ENCODE results near the gene FIGNL2. TPM values are rescaled to one million over a fixed set of nuclear protein-coding genes. Genes with fewer than 3 reads are reported as not detected.

Gene FIGNL2
- polyA plus RNA-seq, 3 donors: 5.4 to 7.0 (median 6.2) TPM

GRCh38 chr12:51884676-51885229 is 36.2 kb upstream of the FIGNL2 start:
- DNase-seq: no peak

- no peak for DNase-seq
These were observed 35.6 kb upstream of the FIGNL2 start for GRCh38 chr12:51883998-51884675.

- DNase-seq: no peak
These were observed 34.8 kb upstream of the FIGNL2 start for GRCh38 chr12:51883295-51883694.

- DNase-seq: no peak
These were observed 30.6 kb upstream of the FIGNL2 start for GRCh38 chr12:51879102-51879501.

GRCh38 chr12:51874486-51874885 is 26.0 kb upstream of the FIGNL2 start:
- no peak for DNase-seq

- no peak for DNase-seq
These were observed 25.5 kb upstream of the FIGNL2 start for GRCh38 chr12:51874000-51874399.

- DNase-seq: no peak
These were observed 24.9 kb upstream of the FIGNL2 start for GRCh38 chr12:51873251-51873994.

- no peak for DNase-seq
These were observed 24.1 kb upstream of the FIGNL2 start for GRCh38 chr12:51872689-51872981.

- no peak for DNase-seq
These were observed 23.6 kb upstream of the FIGNL2 start for GRCh38 chr12:51871918-51872688.

- DNase-seq: no peak
These were observed 22.6 kb upstream of the FIGNL2 start for GRCh38 chr12:51871126-51871525.

GRCh38 chr12:51870504-51870903 is 22.0 kb upstream of the FIGNL2 start:
- no peak for DNase-seq

- DNase-seq: no peak
These were observed 21.4 kb upstream of the FIGNL2 start for GRCh38 chr12:51869931-51870330.

- no peak for DNase-seq
These were observed 21.0 kb upstream of the FIGNL2 start for GRCh38 chr12:51869496-51869865.

- DNase-seq: no peak
These were observed 20.4 kb upstream of the FIGNL2 start for GRCh38 chr12:51868821-51869495.

- no peak for DNase-seq
These were observed 19.4 kb upstream of the FIGNL2 start for GRCh38 chr12:51867796-51868428.

GRCh38 chr12:51867371-51867770 is 18.9 kb upstream of the FIGNL2 start:
- no peak for DNase-seq

GRCh38 chr12:51866762-51867161 is 18.2 kb upstream of the FIGNL2 start:
- DNase-seq: no peak

GRCh38 chr12:51866324-51866723 is 17.8 kb upstream of the FIGNL2 start:
- DNase-seq: no peak

- no peak for DNase-seq
These were observed 17.3 kb upstream of the FIGNL2 start for GRCh38 chr12:51865757-51866270.

GRCh38 chr12:51864833-51865670 is 16.5 kb upstream of the FIGNL2 start:
- no peak for DNase-seq
